ENCODE results near the gene ZBTB38.

- TF ChIP-seq POLR2AphosphoS5 (IDR thresholded peaks at IDR 0.05; ENCODE audit: low read depth) (no peak), CTCF (conservative IDR thresholded peaks at IDR 0.05; ENCODE audit: low read depth in 2 of 2) (no peak)
Measured at GRCh38 chr3:141413801-141414689, 45.7 kb downstream of the ZBTB38 start.

All from GM23338 (cell line).